ENCODE results near the gene LRRN2. TPM values are rescaled to one million over a fixed set of nuclear protein-coding genes. Genes with fewer than 3 reads are reported as not detected.

LRRN2 gene
- total and polyA plus RNA-seq, 9 of the 15 experiments (the other 6 are each of a cell fraction or from before 2014, with no cell fraction given) = 0.05 TPM; not detected in 8

- TF ChIP-seq RNF219 (CRISPR knock-in tag; IDR thresholded peaks at IDR 0.05) = no peak
- TF ChIP-seq ZBTB12 (CRISPR knock-in tag; IDR thresholded peaks at IDR 0.05) = no peak
- TF ChIP-seq MED1 (CRISPR knock-in tag; IDR thresholded peaks at IDR 0.05; ENCODE audit: borderline replicate concordance) = no peak
- peak in 1 of 2 experiments; percentile 83; a peak in 1 of 4 replicates for TF ChIP-seq RCOR1 (IDR thresholded peaks at IDR 0.05; ENCODE audit: borderline replicate concordance in 1 of 2, low read depth in 2 of 2, low read length in 2 of 2)
- no peak for TF ChIP-seq POLR2B (IDR thresholded peaks at IDR 0.05; ENCODE audit: low read depth, partially characterized antibody)
- no peak for TF ChIP-seq TAF7 (tag; IDR thresholded peaks at IDR 0.05)
- peak; percentile 33; the same call in 1 of the 2 replicates for TF ChIP-seq REST (IDR thresholded peaks at IDR 0.05; ENCODE audit: borderline replicate concordance)
- no peak for TF ChIP-seq REST (CRISPR knock-in tag; IDR thresholded peaks at IDR 0.05; ENCODE audit: low read depth)
- TF ChIP-seq GTF2B (IDR thresholded peaks at IDR 0.05; ENCODE audit: extremely low read depth, insufficient read length) = no peak
- peak; percentile 31; the same call in 1 of the 2 replicates for TF ChIP-seq CBFA2T3 (IDR thresholded peaks at IDR 0.05)
- TF ChIP-seq ZNF146 (CRISPR knock-in tag; IDR thresholded peaks at IDR 0.05; ENCODE audit: unreplicated experiment) = no peak
- TF ChIP-seq ZSCAN32 (CRISPR knock-in tag; IDR thresholded peaks at IDR 0.05) = no peak
- no peak for TF ChIP-seq ARID3A (IDR thresholded peaks at IDR 0.05; ENCODE audit: borderline replicate concordance, low read depth, low read length)
These were observed 34.5 kb downstream of the LRRN2 start (continued) for GRCh38 chr1:204650911-204651570.

Data from K562 (cell line).